GM12878 (cell line): ENCODE data around the gene KIF25. TPM values are rescaled to one million over a fixed set of nuclear protein-coding genes. Genes with fewer than 3 reads are reported as not detected.

Experiments
- ATAC-seq: fragments of 200-7000 bp; cut with Tn5 transposase; 3 replicates; pipeline ENCODE4 v1.9.1; 2020; ENCODE audit warnings: mild to moderate bottlenecking, moderate library complexity
- BruUV-seq: library from RNA; stranded (reverse); fragments of 400-500 nt; replicated peaks from 2 replicates; lab custom pipeline; 2021; lab: Mats Ljungman, UMichigan
- CTCF ChIA-PET: fragments of 300-600 bp; sonication (Branson Sonifier 250); formaldehyde crosslinking; extraction: SDS; loops from one replicate; lab custom pipeline; 2021; ENCODE audit warnings: inconsistent platforms; lab: Yijun Ruan, JAX
- POLR2A ChIA-PET: fragments of 350-600 bp; formaldehyde crosslinking; extraction: SDS; loops from one replicate; lab custom pipeline; 2021; ENCODE audit warnings: inconsistent platforms; lab: Charles Lee
- RAD21 ChIA-PET: fragments of 300-600 bp; sonication (Branson Sonifier 250); formaldehyde crosslinking; loops from one replicate; lab custom pipeline; 2023; ENCODE audit warnings: antibody characterized with exemption; ENCODE audit not compliant: unreplicated experiment; lab: Charles Lee
- SMC1A ChIA-PET: fragments of 300-600 bp; sonication (Branson Sonifier 250); formaldehyde crosslinking; loops from one replicate; lab custom pipeline; 2023; ENCODE audit not compliant: unreplicated experiment, uncharacterized antibody; lab: Charles Lee
- DNase-seq: peaks from one replicate; pipeline ENCODE4 v3.0.0-alpha.2; 2011; ENCODE audit warnings: low read depth, low spot score
- FAIRE-seq: peaks from 3 replicates; lab custom pipeline; 2011; peaks lifted over from hg19 to GRCh38; lab: Jason Lieb, UNC
- H2AFZ ChIP-seq: 2 replicates; pipeline ENCODE4 v1.6.0; 2011; ENCODE audit warnings: low read depth, low read length, control low read depth; ENCODE audit not compliant: control insufficient read depth
- H3K27ac ChIP-seq: 2 replicates; pipeline ENCODE4 v1.5.1; 2011; ENCODE audit warnings: control low read depth; ENCODE audit not compliant: control insufficient read depth, insufficient read depth
- H3K27me3 ChIP-seq, 2 experiments: replicated peaks in 1 of 2; 2 replicates each; pipeline versions ENCODE4 v1.6.0 to v1.6.1; 2011; ENCODE audit warnings: low read length in 1 of 2; ENCODE audit not compliant: control insufficient read depth in 2 of 2, insufficient read depth in 2 of 2
- H3K36me3 ChIP-seq, 2 experiments: 2 replicates each; pipeline ENCODE4 v1.5.1; 2011; ENCODE audit warnings: low read length in 1 of 2; ENCODE audit not compliant: control insufficient read depth in 2 of 2, insufficient read depth in 2 of 2
- H3K4me1 ChIP-seq: 2 replicates; pipeline ENCODE4 v1.6.1; 2011; ENCODE audit warnings: mild to moderate bottlenecking, low read length, moderate library complexity, mixed read lengths; ENCODE audit not compliant: control insufficient read depth, insufficient read depth
- H3K4me2 ChIP-seq: 2 replicates; pipeline ENCODE4 v1.6.0; 2011; ENCODE audit warnings: control low read depth; ENCODE audit not compliant: control insufficient read depth, insufficient read depth
- H3K4me3 ChIP-seq: fragments of 200-600 bp; sonication (generic); 2 replicates; pipeline ENCODE4 v1.5.1; 2016
- H3K79me2 ChIP-seq: 2 replicates; pipeline ENCODE4 v1.6.0; 2011; ENCODE audit warnings: low read length; ENCODE audit not compliant: control insufficient read depth, insufficient read depth
- H3K9ac ChIP-seq: 2 replicates; pipeline ENCODE4 v1.8.0; 2011; ENCODE audit warnings: low read length, control low read depth, mixed read lengths; ENCODE audit not compliant: control insufficient read depth, insufficient read depth
- H3K9me3 ChIP-seq: replicated peaks from 3 replicates; pipeline ENCODE4 v1.5.1; 2011; ENCODE audit warnings: mild to moderate bottlenecking, low read length; ENCODE audit not compliant: control insufficient read depth, insufficient read depth
- H4K20me1 ChIP-seq: 2 replicates; pipeline ENCODE4 v1.6.0; 2011; ENCODE audit not compliant: control insufficient read depth, insufficient read depth
- FOS ChIP-seq: IDR thresholded peaks from 3 replicates; pipeline ENCODE4 v1.6.1; 2011; ENCODE audit warnings: borderline replicate concordance; ENCODE audit not compliant: insufficient read length; ENCODE audit errors: extremely low read depth
- HDAC2 ChIP-seq: fragments of 200-600 bp; sonication (generic); IDR thresholded peaks from 2 replicates; pipeline ENCODE4 v1.6.1; 2017
- JUNB ChIP-seq: IDR thresholded peaks from 2 replicates; pipeline ENCODE4 v1.6.1; 2016; ENCODE audit warnings: antibody characterized with exemption, mild to moderate bottlenecking
- JUND ChIP-seq: IDR thresholded peaks from 2 replicates; pipeline ENCODE4 v1.6.1; 2012; ENCODE audit warnings: low read depth, mild to moderate bottlenecking, low read length, improper control_type of control experiment, moderate library complexity
- MYB ChIP-seq: fragments of 150-350 bp; IDR thresholded peaks from 2 replicates; pipeline ENCODE4 v1.6.1; 2014; ENCODE audit warnings: mild to moderate bottlenecking, low read depth, low read length, borderline replicate concordance
- SP1 ChIP-seq: IDR thresholded peaks from one replicate; pipeline ENCODE4 v1.6.1; 2011; ENCODE audit warnings: low read depth, low read length
- SREBF2 ChIP-seq: IDR thresholded peaks from 2 replicates; pipeline ENCODE4 v1.6.1; 2012; ENCODE audit warnings: mild to moderate bottlenecking, low read length
- SUZ12 ChIP-seq: fragments of 200-600 bp; sonication (generic); IDR thresholded peaks from one replicate; pipeline ENCODE4 v1.6.1; 2018; ENCODE audit warnings: antibody characterized with exemption, mild to moderate bottlenecking; ENCODE audit not compliant: unreplicated experiment
- WGBS: methylation state at CpG from one replicate; pipeline ENCODE4 v1.1.6; 2016; ENCODE audit warnings: low lambda C conversion rate; ENCODE audit not compliant: insufficient replicate concordance, insufficient coverage; ENCODE audit errors: missing lambda C conversion rate; 5-methylcytosine and 5-hydroxymethylcytosine counted together
- in situ Hi-C: fragments of 300-500 bp; cut with MboI; formaldehyde crosslinking; loops from 9 replicates; pipeline ENCODE4 v1.14.3; 2018; ENCODE audit warnings: mixed read lengths
- intact Hi-C: fragments of 100-400 bp; cut with micrococcal nuclease; formaldehyde crosslinking; loops from one replicate; pipeline ENCODE4 v1.14.2; 2022; ENCODE audit not compliant: unreplicated experiment
- polyA plus RNA-seq, 11 experiments: library from polyadenylated mRNA; depleted of rRNA in 4 of 11; unstranded in 6 of 11; stranded (reverse) in 5 of 11; fragments of >200 nt; fragmentation: Nextera tagmentation in 4 of 11; fragmentation: Illumina TruSeq in 1 of 11; extraction: Ambion mirVana in 4 of 11; extraction: Trizol in 1 of 11; gene quantifications; 1 replicate in 1 of 11; 2 replicates in 10 of 11; pipeline versions ENCODE4 v1.2.1 to v1.2.3, GENCODE V29; 2011 to 2016; ENCODE audit warnings: inconsistent platforms in 2 of 11, missing spikeins in 2 of 11, low read depth in 1 of 11
- total RNA-seq, 4 experiments: library from RNA; depleted of rRNA in 3 of 4; stranded (reverse); fragments of >200 nt in 3 of 4; fragmentation: Illumina TruSeq in 1 of 4; extraction: Trizol in 1 of 4; gene quantifications; 2 replicates each; pipeline versions ENCODE4 v1.2.1 to v1.2.3, GENCODE V29; 2013 to 2021
- TF ChIP-seq, protein P1 (sequence below): fragments of 450-650 bp; formaldehyde crosslinking; IDR thresholded peaks from 2 replicates; pipeline ENCODE4 v1.4.0; 2020; ENCODE audit warnings: mild to moderate bottlenecking, moderate library complexity
- TF ChIP-seq, protein P2 (sequence below): IDR thresholded peaks from 2 replicates; pipeline ENCODE4 v1.6.1; 2011; ENCODE audit warnings: borderline replicate concordance, low read depth, mild to moderate bottlenecking, moderate library complexity, low read length; ENCODE audit not compliant: insufficient read depth, poor library complexity, severe bottlenecking

KIF25 gene
- total and polyA plus RNA-seq, 10 of the 15 experiments (the other 5 are each of a cell fraction or from before 2014, with no cell fraction given) = not detected

DNA sequence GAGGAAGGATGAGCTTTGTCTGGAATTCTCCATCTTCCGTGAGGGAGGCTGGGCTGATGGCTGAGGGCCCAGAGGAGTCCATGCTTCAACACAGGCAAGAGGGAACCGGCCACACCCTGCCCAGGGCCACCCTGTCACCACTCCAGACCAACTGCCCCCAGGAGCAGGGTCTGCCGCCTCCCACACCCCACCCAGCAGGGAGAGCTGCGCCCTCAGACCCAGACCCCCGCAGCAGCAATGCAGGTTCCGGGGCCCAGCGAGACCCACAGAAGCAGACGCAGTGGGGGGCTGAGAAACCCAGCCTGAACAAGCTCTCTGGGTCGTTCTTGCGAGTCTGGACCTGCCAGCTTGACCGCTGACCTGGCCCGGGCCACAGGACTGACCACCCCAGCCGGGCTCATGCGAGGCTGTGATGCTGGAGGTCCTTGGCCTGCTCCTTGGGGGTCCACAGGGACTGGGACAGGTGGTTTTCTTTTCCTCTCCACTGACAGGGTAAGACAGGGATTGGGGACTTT is 56.5 kb downstream of the KIF25 start:
- H4K20me1 ChIP-seq = no peaks in the 10 kb centered on the region
- H3K4me1 ChIP-seq = no peaks in the 10 kb centered on the region
- H3K36me3 ChIP-seq = no peaks in the 10 kb centered on the region
- in situ Hi-C loops = no loop called here
- ATAC-seq = no peak
- no TSS peak for BruUV-seq
- no peak overlapping the region for H3K4me2 ChIP-seq
- FAIRE-seq = no peak
- H3K9ac ChIP-seq = no peak overlapping the region
- TF ChIP-seq JUND (no peak), MYB (no peak), JUNB (no peak), SREBF2 (no peak)
- TF ChIP-seq, all 136 proteins: peak for 0
- intact Hi-C loops = no loop called here
- CTCF ChIA-PET = no interaction called here
- Histone ChIP-seq H3K79me2 (no peaks in the 10 kb centered on the region), H3K27ac (no peak overlapping the region), H3K27me3 (no peaks in the 10 kb centered on the region; a peak in 1 of 4 replicates), H3K4me3 (no peak overlapping the region), H2AFZ (no peak overlapping the region), H3K9me3 (no peaks in the 10 kb centered on the region)
- POLR2A ChIA-PET = no interaction called here
- SMC1A ChIA-PET = no interaction called here
- RAD21 ChIA-PET = no interaction called here
- no peak for DNase-seq
- WGBS = 35% methylated on average over 14 of the region's 14 CpGs

DNA sequence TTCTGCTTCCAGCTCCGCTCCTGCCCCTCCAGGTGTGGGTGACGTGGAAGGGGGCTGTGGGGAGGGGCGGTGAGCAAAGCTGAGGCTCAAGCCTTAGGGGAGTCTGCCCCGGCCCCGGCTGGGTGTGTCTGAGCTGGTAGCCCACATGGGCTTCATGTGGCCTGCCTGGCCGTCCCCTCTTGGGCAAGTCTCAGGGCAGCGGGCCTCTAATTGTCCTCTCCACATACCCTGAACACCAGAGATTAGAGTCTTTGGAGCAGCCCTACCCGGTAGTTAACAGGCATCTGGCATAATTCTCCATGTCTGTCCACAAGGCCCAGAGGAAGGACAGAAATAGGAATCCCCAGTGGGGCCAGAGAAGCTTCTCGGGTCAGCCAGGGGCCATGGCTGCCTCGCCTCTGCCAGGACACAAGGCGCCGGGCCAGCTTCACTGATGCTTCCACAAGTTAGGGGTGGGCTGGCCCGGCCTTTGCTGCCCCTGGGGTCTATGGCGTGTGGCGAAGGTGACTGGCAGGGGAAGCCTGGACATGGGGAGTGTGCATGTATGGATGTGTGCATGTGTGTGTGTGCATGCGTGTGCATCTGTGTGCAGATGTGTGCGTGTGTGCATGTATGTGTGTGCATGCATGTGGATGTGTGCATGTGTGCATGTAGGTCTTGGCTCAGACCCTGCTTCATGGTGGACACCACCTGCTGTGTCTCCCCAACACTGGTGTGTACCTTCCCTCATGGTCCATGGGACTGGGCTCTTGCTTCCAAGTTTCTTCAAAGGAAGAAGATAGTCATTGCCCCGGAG is 57.5 kb downstream of the KIF25 start:
- ATAC-seq = no peak
- H3K79me2 ChIP-seq = no peaks in the 10 kb centered on the region
- H2AFZ ChIP-seq = no peak overlapping the region
- in situ Hi-C loops = no loop called here
- H3K4me1 ChIP-seq = no peaks in the 10 kb centered on the region
- DNase-seq = no peak
- no peak overlapping the region for H3K4me2 ChIP-seq
- ChIA-PET POLR2A (no interaction called here), RAD21 (no interaction called here), CTCF (no interaction called here), SMC1A (no interaction called here)
- intact Hi-C loops = no loop called here
- H3K36me3 ChIP-seq = no peaks in the 10 kb centered on the region
- 32% methylated on average over 18 of the region's 18 CpGs for WGBS
- H3K4me3 ChIP-seq = no peak overlapping the region
- no TSS peak for BruUV-seq
- H3K27ac ChIP-seq = no peak overlapping the region
- no peak overlapping the region for H3K9ac ChIP-seq
- no peaks in the 10 kb centered on the region for H4K20me1 ChIP-seq
- no peak for FAIRE-seq
- H3K27me3 ChIP-seq = no peaks in the 10 kb centered on the region; a peak in 1 of 4 replicates
- no peaks in the 10 kb centered on the region for H3K9me3 ChIP-seq
- TF ChIP-seq, protein P1, sequence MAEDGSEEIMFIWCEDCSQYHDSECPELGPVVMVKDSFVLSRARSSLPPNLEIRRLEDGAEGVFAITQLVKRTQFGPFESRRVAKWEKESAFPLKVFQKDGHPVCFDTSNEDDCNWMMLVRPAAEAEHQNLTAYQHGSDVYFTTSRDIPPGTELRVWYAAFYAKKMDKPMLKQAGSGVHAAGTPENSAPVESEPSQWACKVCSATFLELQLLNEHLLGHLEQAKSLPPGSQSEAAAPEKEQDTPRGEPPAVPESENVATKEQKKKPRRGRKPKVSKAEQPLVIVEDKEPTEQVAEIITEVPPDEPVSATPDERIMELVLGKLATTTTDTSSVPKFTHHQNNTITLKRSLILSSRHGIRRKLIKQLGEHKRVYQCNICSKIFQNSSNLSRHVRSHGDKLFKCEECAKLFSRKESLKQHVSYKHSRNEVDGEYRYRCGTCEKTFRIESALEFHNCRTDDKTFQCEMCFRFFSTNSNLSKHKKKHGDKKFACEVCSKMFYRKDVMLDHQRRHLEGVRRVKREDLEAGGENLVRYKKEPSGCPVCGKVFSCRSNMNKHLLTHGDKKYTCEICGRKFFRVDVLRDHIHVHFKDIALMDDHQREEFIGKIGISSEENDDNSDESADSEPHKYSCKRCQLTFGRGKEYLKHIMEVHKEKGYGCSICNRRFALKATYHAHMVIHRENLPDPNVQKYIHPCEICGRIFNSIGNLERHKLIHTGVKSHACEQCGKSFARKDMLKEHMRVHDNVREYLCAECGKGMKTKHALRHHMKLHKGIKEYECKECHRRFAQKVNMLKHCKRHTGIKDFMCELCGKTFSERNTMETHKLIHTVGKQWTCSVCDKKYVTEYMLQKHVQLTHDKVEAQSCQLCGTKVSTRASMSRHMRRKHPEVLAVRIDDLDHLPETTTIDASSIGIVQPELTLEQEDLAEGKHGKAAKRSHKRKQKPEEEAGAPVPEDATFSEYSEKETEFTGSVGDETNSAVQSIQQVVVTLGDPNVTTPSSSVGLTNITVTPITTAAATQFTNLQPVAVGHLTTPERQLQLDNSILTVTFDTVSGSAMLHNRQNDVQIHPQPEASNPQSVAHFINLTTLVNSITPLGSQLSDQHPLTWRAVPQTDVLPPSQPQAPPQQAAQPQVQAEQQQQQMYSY (CRISPR knock-in tag) = no peak
- TF ChIP-seq SP1 (no peak), SUZ12 (no peak), HDAC2 (no peak), FOS (no peak)
- TF ChIP-seq, protein P2, sequence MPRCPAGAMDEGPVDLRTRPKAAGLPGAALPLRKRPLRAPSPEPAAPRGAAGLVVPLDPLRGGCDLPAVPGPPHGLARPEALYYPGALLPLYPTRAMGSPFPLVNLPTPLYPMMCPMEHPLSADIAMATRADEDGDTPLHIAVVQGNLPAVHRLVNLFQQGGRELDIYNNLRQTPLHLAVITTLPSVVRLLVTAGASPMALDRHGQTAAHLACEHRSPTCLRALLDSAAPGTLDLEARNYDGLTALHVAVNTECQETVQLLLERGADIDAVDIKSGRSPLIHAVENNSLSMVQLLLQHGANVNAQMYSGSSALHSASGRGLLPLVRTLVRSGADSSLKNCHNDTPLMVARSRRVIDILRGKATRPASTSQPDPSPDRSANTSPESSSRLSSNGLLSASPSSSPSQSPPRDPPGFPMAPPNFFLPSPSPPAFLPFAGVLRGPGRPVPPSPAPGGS = no peak
